ENCODE data around the gene SPTBN4.

The SPTBN4 gene

GRCh38 chr19:40523322-40524047 is 56.7 kb downstream of the SPTBN4 start:
- no peak overlapping the region for H3K4me3 ChIP-seq (ENCODE audit: control insufficient read depth, low read depth, low read length)
- DNase-seq (ENCODE audit: low read depth), result peak; percentile 3
- TF ChIP-seq, protein P1, sequence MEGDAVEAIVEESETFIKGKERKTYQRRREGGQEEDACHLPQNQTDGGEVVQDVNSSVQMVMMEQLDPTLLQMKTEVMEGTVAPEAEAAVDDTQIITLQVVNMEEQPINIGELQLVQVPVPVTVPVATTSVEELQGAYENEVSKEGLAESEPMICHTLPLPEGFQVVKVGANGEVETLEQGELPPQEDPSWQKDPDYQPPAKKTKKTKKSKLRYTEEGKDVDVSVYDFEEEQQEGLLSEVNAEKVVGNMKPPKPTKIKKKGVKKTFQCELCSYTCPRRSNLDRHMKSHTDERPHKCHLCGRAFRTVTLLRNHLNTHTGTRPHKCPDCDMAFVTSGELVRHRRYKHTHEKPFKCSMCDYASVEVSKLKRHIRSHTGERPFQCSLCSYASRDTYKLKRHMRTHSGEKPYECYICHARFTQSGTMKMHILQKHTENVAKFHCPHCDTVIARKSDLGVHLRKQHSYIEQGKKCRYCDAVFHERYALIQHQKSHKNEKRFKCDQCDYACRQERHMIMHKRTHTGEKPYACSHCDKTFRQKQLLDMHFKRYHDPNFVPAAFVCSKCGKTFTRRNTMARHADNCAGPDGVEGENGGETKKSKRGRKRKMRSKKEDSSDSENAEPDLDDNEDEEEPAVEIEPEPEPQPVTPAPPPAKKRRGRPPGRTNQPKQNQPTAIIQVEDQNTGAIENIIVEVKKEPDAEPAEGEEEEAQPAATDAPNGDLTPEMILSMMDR (IDR thresholded peaks at IDR 0.05; ENCODE audit: control insufficient read depth, insufficient read depth, low read depth, low read length, missing control alignments), result peak; percentile 77

DNA sequence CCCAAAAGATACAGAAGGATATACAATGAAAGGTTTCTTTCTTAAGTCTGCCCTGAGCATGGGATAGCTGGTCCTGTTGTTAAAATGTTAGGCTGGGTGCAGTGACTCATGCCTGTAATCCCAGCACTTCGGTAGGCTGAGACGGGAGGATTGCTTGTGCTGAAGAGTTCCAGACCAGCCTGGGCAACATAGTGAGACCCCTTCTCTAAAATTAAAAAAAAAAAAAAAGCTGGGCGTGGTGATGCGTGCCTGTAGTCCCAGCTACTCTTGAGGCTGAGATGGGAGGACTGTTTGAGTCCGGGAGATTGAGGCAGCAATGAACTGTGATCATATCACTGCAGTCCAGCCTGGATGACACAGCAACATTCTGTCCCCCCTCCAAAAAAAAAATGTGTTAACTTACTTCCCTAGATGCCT is 57.3 kb downstream of the SPTBN4 start:
- no peak overlapping the region for H3K4me3 ChIP-seq (ENCODE audit: control insufficient read depth, low read depth, low read length)
- TF ChIP-seq, protein P1 (IDR thresholded peaks at IDR 0.05; ENCODE audit: control insufficient read depth, insufficient read depth, low read depth, low read length, missing control alignments), result no peak
- no peak for DNase-seq (ENCODE audit: low read depth)

- DNase-seq (ENCODE audit: low read depth), result no peak
- H3K4me3 ChIP-seq (ENCODE audit: control insufficient read depth, low read depth, low read length), result no peak overlapping the region
- TF ChIP-seq, protein P1 (IDR thresholded peaks at IDR 0.05; ENCODE audit: control insufficient read depth, insufficient read depth, low read depth, low read length, missing control alignments), result no peak
These were observed 57.9 kb downstream of the SPTBN4 start for GRCh38 chr19:40524655-40525054.

DNA sequence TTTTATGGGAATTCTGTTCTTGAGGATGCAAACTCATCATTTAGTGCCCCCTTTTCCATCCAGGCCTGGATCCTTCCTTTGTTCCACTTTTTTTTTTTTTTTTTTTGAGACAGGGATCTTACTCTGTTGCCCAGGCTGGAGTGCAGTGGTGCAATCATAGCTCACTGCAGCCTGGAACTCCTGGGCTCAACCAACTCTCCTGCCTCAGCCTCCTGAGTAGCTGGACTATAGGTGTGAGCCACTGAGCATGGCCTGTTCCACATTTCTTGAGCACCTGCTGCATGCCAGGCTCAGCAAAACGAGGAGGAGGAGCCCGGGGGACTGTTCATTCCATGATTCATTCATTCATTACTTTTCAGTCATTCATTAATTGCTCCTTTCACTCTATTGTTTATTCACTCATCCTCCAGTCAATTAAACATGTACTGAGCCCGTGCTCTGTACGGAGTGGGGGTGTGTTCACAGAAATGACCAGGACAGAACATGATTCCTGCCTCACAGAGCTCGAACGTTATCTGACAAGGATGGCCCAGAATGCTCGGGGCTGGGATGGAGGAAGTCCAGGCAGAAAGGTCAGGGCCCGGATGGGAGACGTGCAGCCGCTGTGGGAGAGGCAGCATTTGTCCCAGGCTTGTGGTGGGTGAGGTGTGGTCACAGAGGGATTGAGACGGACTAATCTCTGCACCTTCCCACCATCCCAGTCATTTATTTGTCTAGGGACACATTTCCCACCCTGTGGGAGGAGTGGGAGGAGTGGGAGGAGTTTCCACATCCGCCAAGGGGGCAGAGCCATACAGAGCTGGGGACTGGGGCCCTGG is 58.6 kb downstream of the SPTBN4 start:
- TF ChIP-seq, protein P1 (IDR thresholded peaks at IDR 0.05; ENCODE audit: control insufficient read depth, insufficient read depth, low read depth, low read length, missing control alignments), result no peak
- H3K4me3 ChIP-seq (ENCODE audit: control insufficient read depth, low read depth, low read length), result no peak overlapping the region
- DNase-seq (ENCODE audit: low read depth), result no peak

DNA sequence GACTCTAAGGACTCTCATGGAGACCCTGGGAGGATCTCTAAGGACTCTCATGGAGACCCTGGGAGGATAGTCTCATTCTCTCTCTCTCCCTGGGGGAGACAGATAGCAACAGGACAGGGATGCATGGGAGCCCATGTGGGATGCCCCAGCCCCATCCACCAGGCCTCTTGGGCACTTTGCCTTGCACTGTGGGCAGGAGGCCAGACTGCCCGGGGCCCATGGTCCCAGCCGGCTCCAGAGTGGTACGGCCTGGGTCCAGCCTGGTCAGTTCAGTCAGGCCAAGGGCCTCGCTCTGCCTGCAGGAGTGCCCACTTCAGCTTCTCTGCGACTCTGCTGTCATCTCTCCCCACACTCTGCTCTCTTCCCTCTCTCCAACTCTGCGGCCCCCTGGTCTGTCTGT is 61.3 kb downstream of the SPTBN4 start:
- H3K4me3 ChIP-seq (ENCODE audit: control insufficient read depth, low read depth, low read length), result no peak overlapping the region
- TF ChIP-seq, protein P1 (IDR thresholded peaks at IDR 0.05; ENCODE audit: control insufficient read depth, insufficient read depth, low read depth, low read length, missing control alignments), result no peak
- no peak for DNase-seq (ENCODE audit: low read depth)

DNA sequence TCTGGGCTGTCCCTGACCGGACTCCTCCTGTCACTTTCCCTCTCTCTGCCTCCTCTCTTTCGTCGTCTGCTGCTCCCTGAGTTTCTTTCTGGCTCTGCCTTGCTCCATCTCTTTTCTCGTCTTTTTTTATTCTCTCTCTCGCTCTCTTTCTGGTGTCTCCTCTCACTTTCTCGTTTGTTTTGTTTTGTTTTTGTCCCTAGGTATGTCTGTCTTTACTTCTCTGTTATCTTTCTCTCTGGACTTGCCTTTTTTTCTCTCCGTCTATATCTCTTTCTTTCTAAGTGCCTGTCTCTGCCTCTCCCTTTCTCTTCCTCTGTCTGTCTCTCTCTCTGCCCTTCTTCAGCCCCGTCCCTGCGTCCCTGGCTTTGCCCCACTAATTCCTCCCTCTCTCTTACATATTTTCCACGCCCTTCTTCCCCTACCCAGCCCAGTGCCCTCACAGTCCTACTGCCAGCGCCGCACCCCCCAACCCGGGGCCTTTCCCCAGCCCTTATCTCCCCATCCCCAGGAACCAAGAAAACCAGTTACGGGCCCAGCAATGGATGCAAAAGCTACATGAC is 61.8 kb downstream of the SPTBN4 start:
- no peak for DNase-seq (ENCODE audit: low read depth)
- TF ChIP-seq, protein P1 (IDR thresholded peaks at IDR 0.05; ENCODE audit: control insufficient read depth, insufficient read depth, low read depth, low read length, missing control alignments), result no peak
- H3K4me3 ChIP-seq (ENCODE audit: control insufficient read depth, low read depth, low read length), result no peak overlapping the region
